Fibroblast of the aortic adventitia (primary cell): Measurements from ENCODE around the gene MIB1. TPM values are rescaled to one million over a fixed set of nuclear protein-coding genes. Genes with fewer than 3 reads are reported as not detected.

ENCODE experiments used
- DNase-seq: peaks from one replicate; pipeline ENCODE4 v3.0.0-alpha.2; 2010; ENCODE audit warnings: low read depth
- H3K4me3 ChIP-seq: 2 replicates; pipeline ENCODE4 v1.5.1; 2011; ENCODE audit warnings: low read depth, mild to moderate bottlenecking, control low read depth, low read length, moderate library complexity
- CTCF ChIP-seq: IDR thresholded peaks from 2 replicates; pipeline ENCODE4 v1.5.1; 2011; ENCODE audit warnings: mild to moderate bottlenecking, low read length, control low read depth, inconsistent platforms; ENCODE audit not compliant: insufficient read depth
- total RNA-seq: library from RNA; depleted of rRNA; stranded (reverse); fragments of >200 nt; gene quantifications from 2 replicates; pipeline ENCODE4 v1.2.3, GENCODE V29; 2012; ENCODE audit warnings: low replicate concordance

Gene MIB1
- total RNA-seq, 1 donor = 47.0 TPM

GRCh38 chr18:21743166-21743832 lies 2.7 kb downstream of the MIB1 start:
- H3K4me3 ChIP-seq = no peak overlapping the region

GRCh38 chr18:21745231-21745630 lies 4.6 kb downstream of the MIB1 start:
- no peak for TF ChIP-seq CTCF
- no peak overlapping the region for H3K4me3 ChIP-seq
- no peak for DNase-seq

More at GRCh38 chr18:21743166-21743832, 2.7 kb downstream of the MIB1 start:
- no peak for DNase-seq
- no peak for TF ChIP-seq CTCF

GRCh38 chr18:21747268-21747667 lies 6.7 kb downstream of the MIB1 start:
- no peak for TF ChIP-seq CTCF
- no peak overlapping the region for H3K4me3 ChIP-seq
- DNase-seq = no peak

GRCh38 chr18:21747764-21748693 lies 7.4 kb downstream of the MIB1 start:
- TF ChIP-seq CTCF = no peak
- DNase-seq = no peak

GRCh38 chr18:21757833-21758232 lies 17.2 kb downstream of the MIB1 start:
- TF ChIP-seq CTCF = no peak
- no peak overlapping the region for H3K4me3 ChIP-seq
- DNase-seq = no peak

More at GRCh38 chr18:21747764-21748693, 7.4 kb downstream of the MIB1 start:
- H3K4me3 ChIP-seq = no peak overlapping the region

- no peak for DNase-seq
- no peak for TF ChIP-seq CTCF
- no peak overlapping the region for H3K4me3 ChIP-seq
These were observed 19.2 kb downstream of the MIB1 start for GRCh38 chr18:21759836-21760235.
